ENCODE data around the gene NOP14. TPM values are rescaled to one million over a fixed set of nuclear protein-coding genes. Genes with fewer than 3 reads are reported as not detected.
A peak's percentile ranks its signal among the peaks of the same experiment; 100 is the strongest.

The NOP14 gene
- total RNA-seq, 1 donor from 2014 or later: 31.5 TPM

DNA sequence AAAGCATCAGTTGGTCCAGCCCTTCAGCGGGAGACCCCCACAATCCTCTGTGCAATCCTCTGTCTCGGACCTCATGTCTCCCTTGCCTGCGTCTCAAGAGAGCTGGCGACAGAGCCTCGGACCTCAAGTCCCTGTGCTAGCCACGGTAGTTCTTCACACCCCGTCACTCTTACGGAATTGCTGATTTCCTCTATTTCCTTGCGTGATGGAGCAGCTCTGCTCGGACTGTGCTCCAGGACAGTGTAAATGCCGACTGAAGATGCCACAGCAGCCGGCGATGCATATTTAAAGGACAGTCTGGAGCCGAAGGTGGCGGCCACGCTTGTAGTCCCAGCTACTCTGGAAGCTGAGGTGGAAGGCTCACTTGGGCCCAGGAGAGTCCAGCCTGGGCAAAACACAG lies 2.1 kb upstream of the NOP14 start:
- Mint-ChIP-seq H3K4me1 (ENCODE audit: low read depth) (peaks cover 17% of the 10 kb centered on the region), H3K27me3 (no peaks in the 10 kb centered on the region), H3K36me3 (ENCODE audit: insufficient read depth) (no peaks in the 10 kb centered on the region), H3K9me3 (ENCODE audit: low read depth) (no peaks in the 10 kb centered on the region), H3K27ac (peak overlapping the region; percentile 86), H3K4me3 (ENCODE audit: low read depth) (peak overlapping the region; percentile 93)
- TF ChIP-seq, protein P1, sequence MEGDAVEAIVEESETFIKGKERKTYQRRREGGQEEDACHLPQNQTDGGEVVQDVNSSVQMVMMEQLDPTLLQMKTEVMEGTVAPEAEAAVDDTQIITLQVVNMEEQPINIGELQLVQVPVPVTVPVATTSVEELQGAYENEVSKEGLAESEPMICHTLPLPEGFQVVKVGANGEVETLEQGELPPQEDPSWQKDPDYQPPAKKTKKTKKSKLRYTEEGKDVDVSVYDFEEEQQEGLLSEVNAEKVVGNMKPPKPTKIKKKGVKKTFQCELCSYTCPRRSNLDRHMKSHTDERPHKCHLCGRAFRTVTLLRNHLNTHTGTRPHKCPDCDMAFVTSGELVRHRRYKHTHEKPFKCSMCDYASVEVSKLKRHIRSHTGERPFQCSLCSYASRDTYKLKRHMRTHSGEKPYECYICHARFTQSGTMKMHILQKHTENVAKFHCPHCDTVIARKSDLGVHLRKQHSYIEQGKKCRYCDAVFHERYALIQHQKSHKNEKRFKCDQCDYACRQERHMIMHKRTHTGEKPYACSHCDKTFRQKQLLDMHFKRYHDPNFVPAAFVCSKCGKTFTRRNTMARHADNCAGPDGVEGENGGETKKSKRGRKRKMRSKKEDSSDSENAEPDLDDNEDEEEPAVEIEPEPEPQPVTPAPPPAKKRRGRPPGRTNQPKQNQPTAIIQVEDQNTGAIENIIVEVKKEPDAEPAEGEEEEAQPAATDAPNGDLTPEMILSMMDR (IDR thresholded peaks at IDR 0.05; ENCODE audit: unreplicated experiment): no peak
- no peak for DNase-seq (ENCODE audit: low spot score, unreplicated experiment)

DNA sequence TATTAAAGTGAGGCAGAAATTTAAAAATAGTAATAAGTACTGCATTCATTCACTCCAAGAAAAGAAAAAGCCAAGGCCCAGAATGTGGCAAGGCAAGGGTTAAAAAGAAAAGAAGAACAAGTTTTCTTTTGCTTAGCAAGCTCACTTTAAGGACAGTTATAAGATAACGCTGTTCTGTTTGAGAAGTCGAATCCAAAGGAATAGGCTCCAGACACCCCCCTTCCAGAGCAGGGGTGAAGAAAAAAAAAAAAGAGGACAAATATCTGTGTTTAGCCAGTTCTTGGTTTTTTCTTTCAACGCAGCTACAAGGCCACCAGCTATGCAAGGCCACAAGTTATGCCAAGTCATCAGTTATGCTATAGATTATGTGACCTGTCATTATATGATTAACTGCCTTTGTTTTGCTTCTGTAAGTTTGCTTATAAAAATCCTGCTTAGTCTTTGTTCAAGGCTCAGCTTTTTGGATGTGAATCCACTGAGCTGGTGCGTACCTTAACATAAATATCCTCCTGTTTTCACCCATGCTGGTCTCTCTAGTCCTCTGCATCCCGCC lies 1.6 kb upstream of the NOP14 start:
- Mint-ChIP-seq H3K4me3 (ENCODE audit: low read depth) (peak overlapping the region; percentile 93), H3K9me3 (ENCODE audit: low read depth) (no peaks in the 10 kb centered on the region), H3K4me1 (ENCODE audit: low read depth) (peaks cover 17% of the 10 kb centered on the region), H3K36me3 (ENCODE audit: insufficient read depth) (no peaks in the 10 kb centered on the region), H3K27me3 (no peaks in the 10 kb centered on the region), H3K27ac (peak overlapping the region; percentile 94)
- TF ChIP-seq, protein P1 (IDR thresholded peaks at IDR 0.05; ENCODE audit: unreplicated experiment): no peak
- no peak for DNase-seq (ENCODE audit: low spot score, unreplicated experiment)

DNA sequence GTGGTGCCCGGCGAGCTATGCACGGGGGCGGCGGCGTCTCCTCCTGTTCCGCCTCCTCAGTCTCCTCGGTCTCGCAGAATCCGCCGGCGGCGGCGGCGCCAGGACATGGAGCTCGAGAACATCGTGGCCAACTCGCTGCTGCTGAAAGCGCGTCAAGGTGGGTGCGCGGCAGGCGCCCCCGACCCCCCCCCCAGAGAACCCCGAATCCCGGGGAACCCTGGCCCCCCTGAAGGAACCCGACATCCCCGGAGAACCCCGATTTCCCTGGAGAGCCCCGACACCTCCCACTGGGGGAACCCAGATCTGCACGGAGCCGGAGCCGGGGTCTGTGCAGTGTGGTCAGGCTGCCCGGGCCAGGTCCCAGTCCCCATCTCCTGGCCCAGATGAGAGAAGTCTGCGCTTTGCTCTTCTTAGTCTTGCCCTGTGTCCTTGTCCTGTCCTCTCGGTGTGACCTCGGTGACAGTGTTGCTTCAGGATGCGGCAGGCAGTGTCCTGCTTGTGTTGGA lies 813 bp upstream of the NOP14 start:
- Mint-ChIP-seq H3K36me3 (ENCODE audit: insufficient read depth) (peaks cover 2% of the 10 kb centered on the region), H3K9me3 (ENCODE audit: low read depth) (no peaks in the 10 kb centered on the region), H3K4me3 (ENCODE audit: low read depth) (peak overlapping the region; percentile 93), H3K4me1 (ENCODE audit: low read depth) (peaks cover 19% of the 10 kb centered on the region), H3K27ac (peak overlapping the region; percentile 94), H3K27me3 (no peaks in the 10 kb centered on the region)
- TF ChIP-seq, protein P1 (IDR thresholded peaks at IDR 0.05; ENCODE audit: unreplicated experiment): no peak
- no peak for DNase-seq (ENCODE audit: low spot score, unreplicated experiment)

DNA sequence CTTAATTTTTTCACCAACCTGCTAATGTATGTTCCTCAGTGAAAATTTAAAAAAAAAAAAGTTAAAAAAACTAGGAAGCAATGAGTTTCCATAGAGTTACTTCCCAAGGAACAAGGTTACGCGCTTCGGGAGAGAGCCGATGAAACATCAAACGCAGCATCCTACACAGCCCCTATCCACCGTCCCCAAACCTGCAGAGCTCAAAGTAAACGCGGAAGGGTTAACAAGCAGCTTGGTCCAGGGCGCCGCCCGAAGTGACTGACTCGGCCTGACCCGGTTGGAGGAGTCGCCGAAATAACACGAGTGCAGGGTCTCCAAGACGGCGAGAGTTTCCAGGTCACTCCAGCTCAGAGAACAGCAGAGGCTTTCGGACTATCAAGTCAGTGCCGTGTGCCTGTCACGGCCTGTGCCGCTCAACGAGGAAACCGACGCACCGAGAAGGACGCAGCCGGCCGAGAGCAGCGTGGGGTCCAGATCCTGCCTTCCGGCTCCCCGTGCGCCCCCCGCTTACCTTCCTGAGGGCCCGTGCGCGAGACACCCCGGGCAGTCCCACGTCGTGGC lies 512 bp downstream of the NOP14 start:
- DNase-seq (ENCODE audit: low spot score, unreplicated experiment): no peak
- H3K9me3 Mint-ChIP-seq (ENCODE audit: low read depth): no peaks in the 10 kb centered on the region
- TF ChIP-seq, protein P1 (IDR thresholded peaks at IDR 0.05; ENCODE audit: unreplicated experiment): no peak
- peak overlapping the region; percentile 96 for H3K27ac Mint-ChIP-seq
- no peaks in the 10 kb centered on the region for H3K27me3 Mint-ChIP-seq
- peaks cover 5% of the 10 kb centered on the region for H3K36me3 Mint-ChIP-seq (ENCODE audit: insufficient read depth)
- H3K4me1 Mint-ChIP-seq (ENCODE audit: low read depth): peaks cover 29% of the 10 kb centered on the region
- peak overlapping the region; percentile 93 for H3K4me3 Mint-ChIP-seq (ENCODE audit: low read depth)

DNA sequence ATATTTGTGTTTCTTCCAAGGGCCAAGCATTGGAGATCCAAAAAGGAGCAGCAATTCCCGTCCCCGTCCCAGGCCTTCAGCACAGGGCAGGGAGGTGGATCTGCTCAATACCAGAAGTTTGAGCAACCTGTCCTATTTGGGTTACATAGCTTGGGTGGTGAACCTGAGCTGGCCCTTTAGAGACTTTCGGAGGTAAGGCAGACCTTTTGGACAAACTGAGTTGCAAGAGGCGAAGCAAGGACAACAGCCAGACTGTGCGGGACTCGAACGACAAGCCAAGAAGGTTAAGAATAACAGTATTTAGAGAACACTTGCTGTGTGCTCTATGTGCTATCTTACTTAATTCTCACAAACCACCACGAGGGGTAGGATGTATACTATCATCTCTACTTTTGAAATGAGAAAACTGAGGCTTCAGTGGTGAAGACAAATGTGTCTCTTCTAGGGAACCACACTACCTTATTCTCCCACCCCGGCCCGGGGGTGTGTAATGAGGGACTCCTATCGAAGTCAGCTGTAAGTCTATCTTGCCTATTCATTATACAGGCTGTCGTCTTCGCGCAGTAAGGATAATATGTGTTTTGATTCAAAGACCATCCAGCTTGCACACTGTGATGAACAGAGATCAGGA lies 1.3 kb downstream of the NOP14 start:
- no peak for DNase-seq (ENCODE audit: low spot score, unreplicated experiment)
- peak overlapping the region; percentile 93 for H3K4me3 Mint-ChIP-seq (ENCODE audit: low read depth)
- H3K4me1 Mint-ChIP-seq (ENCODE audit: low read depth): peaks cover 29% of the 10 kb centered on the region
- H3K27ac Mint-ChIP-seq: peak overlapping the region; percentile 96
- TF ChIP-seq, protein P1 (IDR thresholded peaks at IDR 0.05; ENCODE audit: unreplicated experiment): no peak
- peaks cover 7% of the 10 kb centered on the region for H3K36me3 Mint-ChIP-seq (ENCODE audit: insufficient read depth)
- H3K27me3 Mint-ChIP-seq: no peaks in the 10 kb centered on the region
- H3K9me3 Mint-ChIP-seq (ENCODE audit: low read depth): no peaks in the 10 kb centered on the region
